ENCODE results near the gene BGN.

BGN gene

DNA sequence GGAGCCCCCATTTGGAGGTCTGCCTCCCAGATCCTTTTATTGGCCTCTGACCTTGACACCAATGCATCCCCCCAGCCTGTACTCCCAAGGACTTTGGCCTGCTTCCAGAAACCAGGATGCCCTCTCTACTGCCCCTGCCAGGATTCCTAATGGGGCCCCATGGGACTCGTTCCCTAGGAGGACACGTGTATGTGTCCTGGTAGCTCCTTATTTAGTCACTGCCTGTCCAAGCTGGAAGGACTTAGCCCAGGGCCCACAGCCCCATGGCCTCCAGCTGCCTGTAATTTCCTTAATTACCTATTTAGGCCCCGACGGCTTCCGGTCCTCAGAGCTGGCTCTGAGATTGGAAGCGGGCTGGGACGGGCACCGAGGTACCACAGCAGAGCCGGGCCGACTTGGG, 32.0 kb downstream of the BGN start:
- DNase-seq (ENCODE audit: low read depth) = no peak

DNA sequence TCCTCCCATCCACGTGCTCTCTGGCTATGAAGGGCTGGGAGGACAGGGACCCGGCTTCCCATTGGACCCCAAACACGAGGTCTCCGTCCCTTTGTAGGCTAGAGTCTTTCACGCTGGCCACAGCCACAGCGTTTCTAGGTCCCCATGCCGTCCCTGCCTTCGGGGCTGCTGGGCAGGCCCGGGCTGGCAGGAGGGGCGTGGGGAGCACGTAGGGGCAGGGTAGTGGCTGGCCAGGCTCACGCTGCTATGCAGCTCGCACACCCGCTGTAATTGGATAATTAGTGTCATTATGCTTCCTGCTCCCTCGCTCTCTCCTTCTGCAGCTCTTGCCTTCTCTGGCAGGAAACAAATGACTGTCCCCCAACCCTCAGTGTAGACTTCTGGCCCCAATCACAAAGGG, 32.4 kb downstream of the BGN start:
- no peak for DNase-seq (ENCODE audit: low read depth)

- no peak for DNase-seq (ENCODE audit: low read depth)
Measured at GRCh38 chrX:153530411-153531129, 35.8 kb downstream of the BGN start.

DNA sequence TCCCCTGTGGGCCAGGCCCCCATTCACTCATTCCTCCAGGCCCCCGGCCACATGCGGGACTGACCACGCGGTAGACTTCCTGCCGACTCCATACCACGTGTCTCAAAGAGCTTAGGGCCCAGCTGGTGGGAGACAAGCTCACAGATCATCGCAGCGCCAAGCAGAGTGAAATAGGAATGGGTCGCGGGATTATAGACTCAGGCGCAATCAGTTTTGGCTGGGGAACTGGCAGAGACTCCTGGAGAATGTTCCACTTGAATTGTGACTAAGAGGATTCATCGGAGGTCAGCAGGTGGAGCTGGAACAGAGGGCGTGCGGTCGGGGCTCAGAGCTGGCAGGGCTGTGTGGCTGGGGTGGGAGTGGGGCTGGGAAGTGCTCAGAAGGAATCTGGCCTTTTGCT, 38.3 kb downstream of the BGN start:
- no peak for DNase-seq (ENCODE audit: low read depth)

GRCh38 chrX:153537080-153537479, 42.3 kb downstream of the BGN start:
- no peak for DNase-seq (ENCODE audit: low read depth)

DNA sequence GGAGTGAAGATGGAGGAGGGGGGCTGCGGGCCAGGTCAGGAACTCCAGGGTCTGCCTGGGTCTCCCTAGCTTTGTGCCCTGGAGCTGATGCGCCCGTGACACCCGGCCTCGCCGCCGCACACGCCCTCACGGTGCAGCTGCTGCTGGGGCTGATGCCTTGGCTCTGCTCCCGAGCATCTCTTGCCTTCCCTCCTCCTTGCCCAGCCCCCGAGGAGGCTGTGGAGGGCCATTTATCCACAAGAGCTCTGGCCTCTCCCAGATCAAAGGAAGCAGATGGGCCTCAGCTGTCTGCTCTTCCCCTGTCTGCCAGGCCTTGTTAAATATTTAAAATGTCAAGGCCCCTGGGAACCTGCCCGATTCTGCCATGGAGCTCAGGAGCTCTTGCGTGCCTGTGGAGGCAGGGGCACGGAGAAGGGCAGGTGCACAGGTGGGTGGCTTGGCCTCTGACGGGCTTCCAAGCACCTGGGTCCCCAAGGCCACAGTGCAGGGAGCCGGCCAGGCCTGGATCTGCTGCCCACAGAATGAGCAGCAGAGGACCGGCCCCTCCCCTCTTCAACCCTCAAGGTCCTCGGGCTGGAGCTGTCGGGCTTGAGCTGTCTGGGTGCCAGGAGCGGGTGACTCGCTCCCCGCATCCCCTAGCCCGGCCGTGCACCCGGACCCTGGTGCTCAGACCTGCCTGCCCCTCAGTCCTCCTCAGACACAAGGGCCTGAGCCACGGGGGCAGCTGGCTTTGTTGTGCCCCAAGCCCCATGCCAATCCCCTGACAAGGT, 42.9 kb downstream of the BGN start:
- DNase-seq (ENCODE audit: low read depth) = no peak

DNA sequence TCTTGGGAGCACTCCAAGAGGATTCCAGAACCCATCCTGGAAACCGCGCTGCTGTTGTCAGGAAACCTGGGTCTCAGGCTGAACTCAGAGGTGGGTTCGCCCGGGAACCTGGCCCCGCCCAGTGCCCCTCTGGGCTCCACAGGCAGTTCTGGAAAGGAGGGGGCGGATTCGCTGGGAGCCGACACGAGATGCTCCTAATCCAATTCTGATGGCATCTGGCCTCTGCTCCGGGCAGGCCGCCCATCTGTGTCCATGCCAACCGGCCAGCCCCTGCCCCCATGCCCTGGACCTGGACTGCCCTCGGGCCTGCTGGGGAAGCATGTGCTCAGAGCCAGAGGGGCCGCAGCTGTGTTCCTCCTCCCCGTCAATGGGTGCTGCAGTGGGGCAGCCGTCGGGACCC, 43.6 kb downstream of the BGN start:
- DNase-seq (ENCODE audit: low read depth) = no peak

- peak; percentile 42 for DNase-seq (ENCODE audit: low read depth)
Measured at GRCh38 chrX:153539171-153539978, 44.6 kb downstream of the BGN start.

DNA sequence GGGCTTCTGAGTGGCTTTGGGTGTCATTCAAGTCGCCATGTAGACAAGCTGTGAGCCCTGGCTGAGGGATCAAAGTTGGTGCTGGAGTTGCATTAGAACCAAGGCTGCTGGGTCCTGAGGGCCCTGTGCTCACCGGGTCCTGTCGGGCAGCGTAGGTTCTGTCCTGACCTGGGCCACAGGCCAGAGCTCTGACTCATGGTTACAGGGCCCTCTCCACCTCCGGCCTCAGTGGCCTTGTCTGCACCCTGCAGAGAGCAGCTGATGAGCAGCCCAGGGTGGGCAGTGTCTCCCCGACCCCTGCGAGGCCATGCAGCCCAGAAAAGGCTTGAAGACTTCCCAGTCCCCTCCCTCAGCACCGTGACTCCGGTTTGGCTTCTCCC, 45.2 kb downstream of the BGN start:
- DNase-seq (ENCODE audit: low read depth) = no peak

GRCh38 chrX:153544727-153545126, 49.9 kb downstream of the BGN start:
- no peak for DNase-seq (ENCODE audit: low read depth)

GRCh38 chrX:153546386-153546785, 51.6 kb downstream of the BGN start:
- DNase-seq (ENCODE audit: low read depth) = no peak

DNA sequence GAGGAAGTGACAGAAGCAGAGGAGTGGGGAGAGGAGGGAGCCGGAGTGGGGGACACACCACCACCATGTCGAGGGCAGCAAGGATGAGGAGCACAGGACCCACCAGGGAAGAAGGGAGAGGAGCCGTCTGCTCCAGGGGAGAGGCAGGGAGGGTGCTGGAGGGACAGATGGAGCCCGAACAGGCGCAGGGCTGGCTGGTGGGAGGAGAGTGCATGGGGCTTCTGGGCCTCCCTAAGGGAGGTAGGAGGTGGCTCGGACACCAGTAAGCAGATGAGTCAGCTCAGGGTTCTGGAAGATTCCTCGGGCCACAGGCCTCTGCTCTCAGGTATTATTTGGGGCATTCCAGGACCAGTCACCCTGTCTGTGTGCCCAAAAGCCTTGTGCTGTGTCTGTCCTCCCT, 52.4 kb downstream of the BGN start:
- DNase-seq (ENCODE audit: low read depth) = no peak

GRCh38 chrX:153549231-153549630, 54.5 kb downstream of the BGN start:
- no peak for DNase-seq (ENCODE audit: low read depth)

DNA sequence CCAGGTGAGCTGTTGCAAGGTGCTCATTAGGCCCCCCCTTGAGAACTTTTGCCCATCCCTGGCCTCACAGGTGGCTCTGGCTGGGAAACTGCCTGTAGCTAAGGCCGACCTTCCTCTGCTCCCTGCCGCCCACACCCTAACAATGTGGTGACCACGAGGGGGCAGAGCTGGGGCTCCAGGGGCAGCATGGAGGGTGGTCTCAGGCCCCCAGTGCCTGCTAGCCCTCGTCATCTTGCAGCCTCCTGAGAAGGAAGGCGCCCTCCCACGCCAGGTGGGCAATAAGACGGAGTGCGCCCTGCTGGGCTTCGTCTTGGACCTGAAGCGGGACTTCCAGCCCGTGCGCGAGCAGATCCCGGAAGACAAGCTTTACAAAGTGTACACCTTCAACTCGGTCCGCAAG, 55.0 kb downstream of the BGN start:
- DNase-seq (ENCODE audit: low read depth) = no peak

- no peak for DNase-seq (ENCODE audit: low read depth)
Measured at GRCh38 chrX:153551135-153551534, 56.4 kb downstream of the BGN start.

- DNase-seq (ENCODE audit: low read depth) = peak; percentile 30
Measured at GRCh38 chrX:153554519-153555167, 59.9 kb downstream of the BGN start.

GRCh38 chrX:153556767-153557166, 62.0 kb downstream of the BGN start:
- DNase-seq (ENCODE audit: low read depth) = no peak

DNA sequence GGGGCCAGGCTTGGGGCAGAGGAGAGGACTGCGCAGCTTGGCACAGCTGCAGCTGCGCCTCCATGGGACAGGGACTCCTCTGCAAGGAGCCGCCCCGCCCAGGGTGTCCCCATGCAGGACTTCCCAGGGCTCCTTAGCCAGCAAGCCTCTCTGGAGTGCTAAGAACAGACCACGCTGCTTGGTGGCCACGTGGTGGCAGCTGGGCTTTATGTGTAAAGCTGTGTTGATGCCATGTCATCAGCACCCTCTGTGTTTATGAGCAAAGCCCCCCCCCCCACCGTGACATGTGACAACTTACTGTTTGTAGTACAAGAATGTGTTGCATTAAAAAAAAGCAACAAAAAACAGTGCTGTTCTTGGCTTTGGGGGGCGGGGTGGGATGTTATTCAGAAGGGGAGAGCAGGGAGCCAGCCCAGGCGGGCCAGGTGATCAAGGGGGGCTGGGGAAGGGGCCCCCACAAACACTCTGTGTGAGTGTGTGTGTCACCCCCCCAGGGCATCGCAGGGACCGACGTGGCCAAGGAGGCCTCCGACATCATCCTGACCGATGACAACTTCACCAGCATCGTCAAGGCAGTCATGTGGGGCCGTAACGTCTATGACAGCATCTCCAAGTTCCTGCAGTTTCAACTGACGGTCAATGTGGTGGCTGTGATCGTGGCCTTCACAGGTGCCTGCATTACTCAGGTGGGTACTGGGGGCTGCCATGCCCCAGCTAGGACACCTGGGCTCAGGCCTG, 63.0 kb downstream of the BGN start:
- DNase-seq (ENCODE audit: low read depth) = no peak
